ENCODE measurements around the gene LMX1B.
A peak's percentile ranks its signal among the peaks of the same experiment; 100 is the strongest.
"Not testable (repeated sequence)": the region's sequence is repeated elsewhere in the genome, so short reads cannot be mapped to it uniquely, and the experiment has no call there.

The LMX1B gene

DNA sequence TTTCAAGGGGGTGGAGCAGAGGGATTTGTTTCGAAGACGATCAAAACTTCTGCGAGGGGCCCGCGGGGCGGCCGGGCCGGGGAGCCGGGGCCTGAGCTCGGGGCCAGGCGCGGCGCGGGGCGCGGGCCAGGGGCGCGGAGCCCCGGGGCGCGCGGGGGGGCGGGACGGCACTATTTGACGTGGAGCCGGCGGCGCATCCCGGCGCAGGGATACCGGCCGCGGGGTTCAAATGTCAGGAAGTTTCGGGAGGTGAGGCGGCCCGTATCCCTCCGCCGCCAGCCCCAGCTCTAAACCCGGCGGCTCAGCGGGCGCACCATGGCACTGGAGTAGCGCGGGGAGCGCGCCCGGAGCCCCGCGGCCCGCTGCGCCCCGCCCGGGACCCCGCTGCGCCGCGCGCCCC, at the start of gene LMX1B:
TSS of gene LMX1B (plus strand) at position 278 of the 400 bp plus-strand sequence. CDS start 522 bp downstream, outside the sequence.
- peak; percentile 50 for DNase-seq (ENCODE audit: low read depth, low spot score)

DNA sequence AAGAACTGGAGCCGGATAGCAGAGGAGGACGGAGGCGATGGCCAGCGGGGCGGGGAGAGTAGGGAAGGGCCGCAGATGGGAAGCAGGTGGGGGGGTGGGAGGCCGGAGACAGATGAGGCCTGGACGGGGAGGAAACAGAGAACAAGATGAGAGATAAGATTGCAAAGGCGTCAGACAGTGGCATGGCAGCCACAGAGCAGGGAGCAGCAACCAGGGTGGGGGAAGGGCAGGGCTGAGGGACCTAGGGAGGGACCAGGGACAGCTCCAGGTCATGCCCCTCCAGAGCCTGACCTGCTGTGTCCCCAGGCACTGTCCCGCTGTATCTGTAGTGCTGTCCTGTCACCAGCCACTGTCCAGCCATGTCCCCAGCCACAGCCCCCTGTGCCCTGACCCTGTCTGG, 49.6 kb upstream of the LMX1B start:
- DNase-seq (ENCODE audit: low read depth, low spot score) = peak; percentile 81

DNA sequence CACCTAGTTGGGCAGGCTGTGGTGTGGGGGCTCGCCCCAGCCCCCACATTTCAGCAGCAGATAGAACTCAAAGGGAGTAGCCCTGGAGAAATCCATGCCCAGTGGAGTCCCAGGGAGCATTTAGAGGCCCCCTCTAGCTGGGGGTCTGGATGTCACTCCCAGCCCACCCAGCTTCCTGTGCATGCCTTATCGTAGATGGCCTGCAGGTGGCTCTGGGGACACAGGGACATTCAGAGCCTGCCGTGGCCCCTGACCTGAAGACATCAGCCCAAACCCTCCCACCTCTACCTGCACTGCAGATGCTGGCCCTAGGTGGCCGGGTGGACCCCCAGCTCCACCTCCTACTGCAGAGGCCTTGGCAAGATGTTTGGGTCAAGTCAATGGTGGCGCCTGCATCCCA, 49.0 kb upstream of the LMX1B start:
- no peak for DNase-seq (ENCODE audit: low read depth, low spot score)

DNA sequence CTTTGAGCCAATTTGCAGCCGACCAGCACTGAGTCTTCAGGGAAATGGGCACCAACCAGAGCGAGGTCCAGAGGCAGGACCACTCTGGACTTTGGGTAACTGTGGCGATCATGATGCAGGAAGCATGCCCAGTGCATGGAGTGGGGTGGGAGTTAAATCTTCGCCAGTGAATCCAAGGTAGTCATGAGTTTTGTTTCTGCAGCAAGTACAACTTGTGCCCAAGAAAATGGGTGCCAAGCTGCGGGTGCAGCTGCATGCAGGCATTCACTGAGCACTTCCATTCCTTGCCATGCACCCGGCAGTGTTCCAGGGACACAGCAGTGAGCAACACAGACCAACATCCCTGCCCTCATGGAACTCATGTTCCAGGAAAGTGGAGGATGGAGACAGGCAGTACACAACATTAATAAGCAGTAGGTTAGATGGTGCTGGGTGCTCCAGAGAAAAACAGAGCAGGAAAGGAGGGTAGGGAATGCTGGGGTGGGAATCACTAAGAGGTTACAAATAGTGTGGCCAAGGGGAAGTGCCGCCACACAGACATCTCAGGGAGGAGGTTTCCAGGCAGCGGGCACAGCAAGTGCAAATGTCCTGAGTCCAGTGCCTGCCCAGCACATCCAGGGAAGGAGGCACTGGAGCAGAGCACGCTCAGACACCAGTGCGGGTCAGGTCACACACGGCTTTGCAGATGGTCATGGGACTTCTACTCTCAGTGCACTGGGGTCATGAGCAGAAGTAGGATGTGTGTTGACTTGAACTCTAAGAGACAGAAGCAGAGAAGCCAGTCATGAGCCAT, 48.2 kb upstream of the LMX1B start:
- DNase-seq (ENCODE audit: low read depth, low spot score) = no peak

DNA sequence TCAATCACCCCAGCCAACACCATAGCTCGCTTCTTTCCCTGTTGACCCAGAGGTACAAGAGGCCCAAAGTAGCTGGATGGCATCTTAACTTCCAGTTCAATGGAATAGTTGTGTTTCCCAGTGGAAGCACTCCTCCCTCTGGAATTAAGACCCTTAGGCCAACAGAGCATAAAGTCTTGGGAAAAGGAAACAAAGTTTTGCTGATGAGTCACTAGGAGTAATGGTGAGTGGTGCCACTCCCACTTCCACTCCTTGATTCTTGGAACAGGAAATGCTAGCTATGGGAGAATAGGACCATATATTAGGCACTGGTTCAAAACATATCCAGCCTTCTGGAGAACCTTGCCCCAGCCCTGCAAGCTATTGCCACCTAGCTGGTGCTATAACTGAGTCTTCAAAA, 44.7 kb upstream of the LMX1B start:
- no peak for DNase-seq (ENCODE audit: low read depth, low spot score)

DNA sequence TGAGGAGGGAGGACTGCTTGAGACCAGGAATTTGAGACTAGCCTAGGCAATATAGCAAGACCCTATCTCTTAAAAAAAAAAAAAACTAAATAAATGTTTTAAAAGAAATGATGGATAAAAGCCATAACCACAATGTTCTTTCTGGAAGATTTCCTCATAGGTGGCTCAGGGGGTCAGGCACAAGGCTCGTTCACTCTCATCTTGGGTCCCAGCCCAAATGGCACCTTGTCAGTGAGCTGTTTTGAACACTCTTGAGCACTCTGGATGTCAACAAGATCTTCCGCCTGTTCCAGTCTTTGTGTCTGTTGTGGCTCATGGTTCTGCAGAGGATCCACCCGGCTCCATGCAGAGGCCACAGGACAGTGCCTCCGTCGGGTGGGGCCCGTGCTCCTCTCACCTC, 35.7 kb upstream of the LMX1B start:
- no peak for DNase-seq (ENCODE audit: low read depth, low spot score)

DNA sequence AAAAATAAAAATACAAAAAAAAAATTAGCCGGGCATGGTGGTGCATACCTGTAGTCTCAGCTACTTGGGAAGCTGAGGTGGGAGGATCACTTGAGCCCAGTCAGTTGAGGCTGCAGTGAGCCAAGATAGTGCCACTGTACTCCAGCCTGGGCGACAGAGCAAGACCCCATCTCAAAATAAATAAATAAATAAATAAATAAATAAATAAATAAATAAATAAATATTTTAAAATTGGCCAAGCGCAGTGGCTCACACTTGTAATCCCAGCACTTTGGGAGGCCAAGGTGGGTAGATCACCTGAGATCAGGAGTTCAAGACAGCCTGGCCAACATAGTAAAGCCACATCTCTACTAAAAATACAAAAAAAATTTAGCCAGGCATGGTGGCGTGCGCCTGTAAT, 33.4 kb upstream of the LMX1B start:
- DNase-seq (ENCODE audit: low read depth, low spot score) = not testable (repeated sequence)

DNA sequence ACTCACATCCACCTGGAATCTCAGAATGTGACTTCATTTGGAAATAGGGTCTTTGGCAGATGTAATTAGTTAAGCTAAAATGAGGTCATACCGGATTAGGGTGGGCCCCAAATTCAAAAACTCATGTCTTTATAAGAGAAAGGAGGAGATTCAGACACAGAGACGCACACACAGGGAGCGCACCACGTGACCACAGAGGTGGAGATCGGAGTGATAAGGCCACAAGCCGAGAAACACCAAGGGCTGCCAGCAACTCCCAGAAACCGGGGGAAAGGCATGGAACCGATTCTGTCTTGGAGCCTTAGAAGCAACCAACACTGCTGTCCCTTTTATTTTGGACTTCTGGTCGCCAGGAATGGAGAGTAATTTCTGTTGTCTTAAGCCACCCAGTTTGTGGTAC, 31.8 kb upstream of the LMX1B start:
- DNase-seq (ENCODE audit: low read depth, low spot score) = no peak

DNA sequence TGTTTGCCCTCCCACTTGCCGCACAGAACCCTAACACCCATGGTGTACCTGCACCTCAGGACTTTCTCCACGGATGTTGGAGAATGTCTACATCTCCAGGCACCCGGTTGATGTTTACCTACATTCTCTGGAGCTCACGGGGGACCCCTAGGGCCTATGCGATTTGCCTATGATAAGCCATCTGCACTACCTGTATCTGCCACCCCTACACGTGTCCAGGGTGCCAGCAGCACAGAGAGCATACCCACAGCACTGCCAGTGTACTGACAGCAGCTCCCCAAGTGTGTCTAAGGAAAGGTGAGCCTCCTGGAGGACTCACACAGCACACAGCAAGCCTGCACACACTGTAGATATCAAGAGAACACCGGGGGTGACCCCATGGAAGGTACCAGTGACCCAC, 31.3 kb upstream of the LMX1B start:
- DNase-seq (ENCODE audit: low read depth, low spot score) = no peak

DNA sequence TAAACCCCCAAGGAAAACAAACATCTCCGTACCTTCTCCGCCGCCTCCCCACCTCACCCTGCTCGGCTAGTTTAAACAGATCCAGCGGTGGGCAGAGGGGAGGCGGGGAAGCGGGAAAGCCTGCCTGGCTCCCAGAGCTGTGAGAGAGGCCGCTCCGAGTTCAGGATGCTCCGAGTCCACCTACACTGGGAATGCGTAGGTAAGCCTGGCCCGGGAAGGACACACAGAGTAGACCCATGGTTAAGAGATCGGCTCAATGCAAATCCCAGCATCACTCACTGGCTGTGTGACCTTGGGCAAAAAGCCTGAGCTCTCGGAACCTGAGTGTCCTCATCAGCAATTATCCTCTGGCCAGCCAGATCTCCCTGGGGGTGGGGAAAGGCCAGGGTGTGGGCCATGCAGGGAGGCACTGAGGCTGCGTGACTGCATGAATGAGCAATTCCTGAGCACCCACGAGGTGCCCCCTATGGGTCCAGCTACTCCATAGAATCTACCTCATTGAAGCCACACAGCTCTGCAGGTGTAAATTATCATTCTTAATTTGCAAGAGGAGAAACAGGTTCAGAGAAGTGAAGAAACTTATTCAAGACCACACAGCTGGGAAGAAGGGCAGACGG, 30.5 kb upstream of the LMX1B start:
- no peak for DNase-seq (ENCODE audit: low read depth, low spot score)

DNA sequence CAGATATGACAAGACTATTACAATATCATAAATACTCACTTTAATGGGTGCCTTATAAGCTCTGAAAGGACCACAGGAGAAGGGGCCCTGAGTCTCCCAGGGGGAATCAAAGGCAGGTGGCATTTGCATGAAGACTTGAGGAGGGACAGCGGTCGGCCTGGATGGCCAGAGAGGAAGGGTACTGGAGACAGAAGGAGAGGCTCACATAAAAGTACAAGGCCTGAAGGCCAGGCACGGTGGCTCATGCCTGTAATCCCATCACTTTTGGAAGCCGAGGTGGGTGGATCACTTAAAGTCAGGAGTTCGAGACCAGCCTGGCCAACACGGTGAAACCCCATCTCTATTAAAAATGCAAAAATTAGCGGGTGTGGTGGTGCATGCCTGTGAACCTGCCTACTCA, 29.1 kb upstream of the LMX1B start:
- no peak for DNase-seq (ENCODE audit: low read depth, low spot score)

DNA sequence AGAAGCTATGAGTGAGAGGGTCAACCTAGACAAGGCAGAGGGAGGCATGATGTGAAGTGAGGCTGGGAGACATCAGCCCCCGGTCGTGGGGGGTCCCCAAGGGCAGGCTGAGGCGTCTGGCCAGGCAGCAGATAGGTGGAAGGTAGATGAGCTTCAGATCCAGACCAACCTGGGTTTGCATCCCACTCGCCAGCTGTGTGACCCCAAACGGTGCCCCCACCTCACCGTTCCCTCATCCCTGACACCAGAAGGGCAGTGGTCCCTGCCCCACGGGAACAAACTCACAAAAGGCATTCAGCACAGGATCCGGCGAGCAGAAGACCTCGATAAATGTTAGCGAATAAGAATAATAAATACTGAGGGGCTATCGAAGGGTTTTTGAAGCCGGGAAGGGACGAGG, 27.5 kb upstream of the LMX1B start:
- DNase-seq (ENCODE audit: low read depth, low spot score) = no peak

DNA sequence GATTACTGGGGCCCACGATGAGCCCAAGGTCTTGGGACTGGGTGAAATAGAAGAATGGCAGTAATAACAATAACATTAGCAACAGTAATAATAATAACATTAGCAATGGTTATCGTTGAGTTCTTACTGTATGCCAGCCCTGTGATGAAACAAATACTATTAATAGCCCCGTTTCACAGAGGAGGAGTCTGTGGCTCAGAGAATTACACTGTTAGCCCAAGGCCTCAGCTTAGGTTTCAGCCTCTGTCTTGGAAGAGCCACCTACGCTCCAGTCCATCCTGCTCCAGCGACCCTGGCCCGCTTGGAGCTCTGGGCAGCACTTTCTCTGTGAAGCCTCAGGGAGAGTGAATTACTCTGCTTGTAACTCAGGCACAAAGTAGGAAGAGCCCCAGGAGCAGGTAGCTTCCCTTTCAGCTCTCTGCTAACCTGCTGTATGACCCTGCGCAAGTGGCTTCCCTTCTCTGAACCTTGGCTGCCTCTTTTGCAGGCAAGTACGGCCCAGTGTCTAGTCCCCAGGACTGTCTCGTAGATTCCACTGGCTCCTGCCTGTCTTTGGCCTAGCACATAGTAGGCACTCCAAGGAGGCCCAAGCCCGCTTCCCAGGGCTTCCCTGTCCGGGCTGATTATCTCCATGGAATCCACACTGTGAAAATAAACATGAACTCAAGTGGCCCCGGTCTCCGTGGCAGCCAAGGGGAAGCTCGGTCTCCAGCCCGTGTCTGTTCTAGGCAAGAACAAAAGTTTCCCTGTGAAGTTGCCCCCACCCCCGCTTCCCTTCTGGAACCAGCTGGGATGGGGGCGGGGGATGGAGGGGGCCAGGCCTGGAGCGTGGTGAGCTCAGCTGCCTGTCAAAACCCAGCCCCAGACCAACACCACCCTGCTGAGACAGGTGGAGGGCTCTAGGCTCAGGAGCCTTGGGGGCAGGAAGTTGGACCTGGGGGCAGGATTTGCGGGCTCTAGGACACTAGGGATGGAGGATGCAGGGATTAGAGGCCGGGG, 26.2 kb upstream of the LMX1B start:
- peak; percentile 26 for DNase-seq (ENCODE audit: low read depth, low spot score)

DNA sequence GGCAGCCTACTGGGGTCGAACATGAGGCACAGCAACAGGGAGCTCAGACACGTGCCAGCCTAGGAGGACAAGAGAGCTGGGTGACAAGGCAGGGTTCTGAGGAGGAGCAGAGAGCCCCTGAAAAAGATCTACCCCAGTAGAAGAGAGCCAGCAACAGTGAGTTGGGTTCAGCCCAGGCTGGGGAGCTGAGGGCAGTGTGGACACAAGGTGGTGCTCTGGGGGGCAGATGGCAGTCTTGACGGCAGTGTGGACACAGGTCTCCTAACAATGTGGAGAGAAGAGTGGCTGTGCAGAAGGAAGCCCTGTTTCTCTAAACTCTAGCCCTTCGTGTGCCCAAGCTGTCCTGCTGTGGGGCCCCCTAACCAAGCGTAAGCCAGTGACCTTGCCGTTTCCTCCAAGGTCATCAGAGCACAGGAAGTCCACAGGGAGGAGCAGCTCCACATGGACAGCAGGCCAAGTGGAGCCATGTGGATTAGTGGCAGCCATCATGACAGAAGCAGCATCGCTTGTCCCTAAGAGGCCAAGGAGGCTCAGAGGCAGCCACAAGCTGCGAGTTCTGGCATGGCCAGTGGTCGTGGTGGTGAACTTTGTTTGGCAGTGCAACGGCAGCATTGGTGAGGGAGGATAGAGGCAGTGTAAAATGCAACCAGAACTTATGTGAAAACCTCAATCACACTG, 25.1 kb upstream of the LMX1B start:
- no peak for DNase-seq (ENCODE audit: low read depth, low spot score)

DNA sequence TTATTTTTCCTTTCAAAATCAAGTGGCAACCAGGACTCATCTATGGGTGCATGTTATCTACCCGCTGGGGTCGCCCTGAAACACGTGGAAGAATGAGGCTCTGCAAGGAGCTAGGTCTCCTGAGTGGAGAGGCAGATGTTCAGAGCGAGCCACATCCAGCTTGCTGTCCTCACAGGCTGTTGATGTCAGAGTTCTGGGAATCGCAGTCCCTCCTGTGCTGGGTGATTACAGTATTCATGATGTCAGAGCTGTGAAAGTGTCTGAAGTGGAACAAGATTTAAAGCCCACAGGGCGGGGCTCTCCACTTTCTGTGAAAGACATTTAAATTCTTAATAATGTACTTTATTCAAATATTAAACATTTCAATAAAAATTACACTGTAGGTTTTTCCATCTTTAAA, 24.4 kb upstream of the LMX1B start:
- DNase-seq (ENCODE audit: low read depth, low spot score) = no peak

DNA sequence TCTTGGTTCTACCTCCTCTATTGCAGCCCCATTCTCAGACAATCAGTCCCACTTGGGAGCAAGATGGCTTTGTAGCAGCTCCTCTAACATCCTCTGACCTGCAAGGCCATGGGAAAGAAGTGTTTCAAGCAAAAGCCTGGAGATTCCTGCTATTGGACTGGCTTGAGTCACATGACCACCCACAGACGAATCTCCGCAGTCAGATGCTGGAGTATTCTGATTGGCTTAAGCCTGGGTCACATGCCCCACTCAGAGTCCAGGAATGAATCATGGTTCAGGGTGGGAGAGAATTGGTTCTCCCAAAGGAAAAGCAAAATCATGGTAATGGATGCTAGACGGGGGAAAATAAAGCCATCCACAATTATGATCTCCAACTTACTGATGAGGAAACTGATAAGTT, 22.6 kb upstream of the LMX1B start:
- DNase-seq (ENCODE audit: low read depth, low spot score) = no peak

DNA sequence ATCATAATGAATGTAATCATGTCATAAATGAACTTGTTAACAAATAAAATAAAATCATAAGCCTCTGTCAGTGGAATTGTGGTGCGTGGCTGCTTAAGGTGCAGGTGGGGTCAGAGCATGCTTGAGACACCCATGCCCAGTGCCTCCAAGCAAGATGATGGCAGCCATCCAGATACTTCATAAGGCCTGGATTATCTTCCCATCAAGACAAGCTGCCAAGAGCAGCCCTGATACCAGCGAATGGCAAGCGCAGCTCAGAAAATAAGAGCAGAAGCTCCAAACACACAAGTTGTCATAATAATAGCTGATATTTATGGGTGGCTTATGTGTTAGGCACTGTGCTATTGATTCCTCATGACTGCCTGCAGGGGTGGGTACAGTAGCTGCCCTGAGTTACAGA, 21.8 kb upstream of the LMX1B start:
- DNase-seq (ENCODE audit: low read depth, low spot score) = no peak

DNA sequence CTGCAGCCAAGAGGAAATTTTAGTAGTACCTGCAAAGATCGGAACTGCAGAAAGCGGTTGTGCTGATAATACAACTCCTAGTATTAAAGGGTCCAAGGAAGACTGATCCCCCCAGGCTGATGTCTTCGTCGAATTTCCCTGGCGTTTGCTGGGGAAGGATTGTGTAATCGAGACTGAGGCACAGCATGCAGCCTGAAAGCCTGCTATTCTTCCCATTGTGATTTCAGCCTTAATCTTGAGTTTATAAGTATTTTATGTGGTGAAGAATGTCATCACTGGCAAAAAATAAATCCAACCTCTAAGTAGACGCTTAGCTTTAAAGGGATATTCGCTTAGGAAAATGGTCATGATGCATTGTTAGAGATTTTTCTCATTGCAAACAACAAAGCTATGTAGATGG, 21.3 kb upstream of the LMX1B start:
- no peak for DNase-seq (ENCODE audit: low read depth, low spot score)

DNA sequence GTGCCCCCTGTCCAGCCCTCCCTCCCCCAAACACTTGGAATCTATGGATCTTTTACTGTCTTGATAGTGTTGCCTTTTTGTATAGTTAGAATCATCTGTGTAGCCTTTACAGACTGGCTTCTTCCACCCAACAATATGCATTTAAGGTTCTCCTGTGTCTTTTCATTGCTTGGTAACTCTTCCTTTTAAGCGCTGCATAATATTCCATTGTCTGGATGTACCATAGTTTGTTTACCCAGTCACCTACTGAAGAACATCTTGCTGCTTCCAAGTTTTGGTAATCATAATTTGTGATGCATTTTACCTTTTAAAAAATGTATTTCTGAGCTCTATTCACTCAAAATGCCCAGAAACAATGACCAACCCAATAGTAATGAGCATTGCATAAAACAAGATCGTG, 17.7 kb upstream of the LMX1B start:
- no peak for DNase-seq (ENCODE audit: low read depth, low spot score)

DNA sequence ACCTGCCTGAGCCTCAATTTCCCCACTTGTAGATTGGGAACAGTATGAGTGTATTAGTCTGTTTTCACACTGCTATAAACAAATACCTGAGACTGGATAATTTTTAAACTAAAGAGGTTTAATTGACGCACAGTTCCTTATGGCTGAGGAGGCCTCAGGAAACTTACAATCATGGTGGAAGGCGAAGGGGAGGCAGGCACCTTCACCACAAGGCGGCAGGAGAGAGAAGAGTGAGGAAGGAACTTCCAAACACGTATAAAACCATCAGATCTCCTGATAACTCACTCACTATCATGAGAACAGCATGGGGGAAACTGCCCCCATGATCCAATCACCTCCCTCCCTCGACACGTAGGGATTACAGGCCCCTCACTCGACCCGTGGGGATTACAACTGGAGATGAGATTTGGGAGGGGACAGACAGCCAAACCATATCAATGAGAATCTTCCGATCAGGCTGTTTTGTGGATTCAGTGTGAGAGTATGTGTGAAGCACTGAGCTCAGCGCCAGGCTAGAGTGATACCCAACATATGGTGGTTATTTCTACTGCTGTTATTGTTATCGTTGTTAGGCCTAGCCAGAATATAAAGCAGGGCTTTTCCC, 14.6 kb upstream of the LMX1B start:
- DNase-seq (ENCODE audit: low read depth, low spot score) = peak; percentile 45
